ENCODE results near the gene ATRIP. TPM values are rescaled to one million over a fixed set of nuclear protein-coding genes. Genes with fewer than 3 reads are reported as not detected.

The ATRIP gene
- total RNA-seq, 2 experiments from 2014 or later: 17.4 to 19.4 TPM

DNA sequence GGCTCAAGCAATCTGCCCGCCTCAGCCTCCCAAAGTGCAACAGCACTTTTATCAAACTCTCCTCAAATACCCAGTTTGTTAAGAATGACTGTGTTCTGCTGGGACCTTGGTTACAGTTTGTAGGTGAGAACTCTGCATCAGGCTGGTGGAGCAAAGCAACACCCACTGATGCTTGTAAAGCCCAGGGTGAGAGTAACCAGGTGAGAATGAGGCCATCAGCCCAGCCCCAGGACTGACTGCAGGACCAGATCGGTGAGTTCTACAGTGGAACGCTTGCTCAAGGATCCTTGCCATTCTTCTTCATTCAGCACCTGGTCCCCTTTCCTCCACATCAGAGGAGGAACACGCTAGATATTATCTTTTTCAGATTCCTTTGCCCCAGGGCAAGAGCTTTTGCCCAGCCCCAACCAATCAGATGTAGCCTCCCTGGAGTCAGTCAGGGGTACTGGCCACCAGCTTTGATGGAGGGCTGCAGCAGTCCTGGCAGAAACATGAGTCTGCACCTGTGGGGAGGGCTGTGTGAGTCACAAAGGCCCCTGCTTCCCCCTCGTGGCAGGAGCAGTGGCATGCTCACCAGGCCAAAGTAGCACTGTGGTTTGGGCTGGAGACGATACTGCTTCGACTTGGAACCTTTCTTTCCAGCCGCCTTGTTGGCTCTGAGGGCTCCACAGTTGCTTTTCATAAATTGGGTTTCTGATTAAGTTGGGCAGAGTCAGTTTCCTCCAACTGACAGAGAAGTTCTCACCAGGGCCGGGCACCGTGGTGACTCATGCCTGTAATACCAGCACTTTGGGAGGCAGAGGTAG lies 60.9 kb downstream of the ATRIP start:
- peaks cover 67% of the 10 kb centered on the region for H3K4me1 Mint-ChIP-seq
- H3K9me3 Mint-ChIP-seq: no peaks in the 10 kb centered on the region
- H3K27ac Mint-ChIP-seq: peak overlapping the region; percentile 84
- POLR2A ChIA-PET: no interaction called here
- CTCF ChIA-PET: interaction anchor here (0.6 to 2.0 kb wide), 9 partner anchors 22 to 127 kb away, joined by 3 to 6 read pairs (median 3); partner anchors contain the start of genes PLXNB1 and SLC26A6
- peaks cover 5% of the 10 kb centered on the region for H3K27me3 Mint-ChIP-seq
- peak; percentile 81 for DNase-seq
- H3K36me3 Mint-ChIP-seq (ENCODE audit: low read depth): peaks cover 4% of the 10 kb centered on the region
- H3K4me3 Mint-ChIP-seq: peak overlapping the region; percentile 13

DNA sequence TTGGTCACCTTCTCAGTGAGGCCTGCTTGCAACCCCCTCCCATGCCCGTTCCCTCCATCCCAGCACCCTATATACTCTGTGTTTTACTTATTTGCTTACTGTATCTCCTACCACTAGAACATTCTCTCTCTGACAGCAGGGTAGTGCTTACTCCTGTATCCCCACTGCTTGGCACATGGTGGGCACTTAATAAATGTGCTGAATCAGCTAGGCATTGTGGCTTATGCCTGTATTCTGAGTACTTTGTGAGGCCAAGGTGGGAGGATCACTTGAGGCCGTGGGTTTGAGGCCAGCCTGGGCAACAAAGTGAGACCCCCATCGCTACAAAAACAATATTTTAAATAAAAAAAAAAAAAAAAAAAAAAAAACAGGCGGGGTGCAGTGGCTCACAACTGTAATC lies 65.0 kb downstream of the ATRIP start:
- ChIA-PET POLR2A (no interaction called here), CTCF (interaction anchor here (0.7 to 1.8 kb wide), 3 partner anchors 18 to 243 kb away, joined by 3 to 6 read pairs (median 3); no protein-coding TSS in a partner anchor)
- Mint-ChIP-seq H3K27me3 (peaks cover 5% of the 10 kb centered on the region), H3K27ac (no peak overlapping the region), H3K36me3 (ENCODE audit: low read depth) (peaks cover 8% of the 10 kb centered on the region), H3K4me1 (peaks cover 66% of the 10 kb centered on the region), H3K9me3 (no peaks in the 10 kb centered on the region), H3K4me3 (no peak overlapping the region)
- no peak for DNase-seq

DNA sequence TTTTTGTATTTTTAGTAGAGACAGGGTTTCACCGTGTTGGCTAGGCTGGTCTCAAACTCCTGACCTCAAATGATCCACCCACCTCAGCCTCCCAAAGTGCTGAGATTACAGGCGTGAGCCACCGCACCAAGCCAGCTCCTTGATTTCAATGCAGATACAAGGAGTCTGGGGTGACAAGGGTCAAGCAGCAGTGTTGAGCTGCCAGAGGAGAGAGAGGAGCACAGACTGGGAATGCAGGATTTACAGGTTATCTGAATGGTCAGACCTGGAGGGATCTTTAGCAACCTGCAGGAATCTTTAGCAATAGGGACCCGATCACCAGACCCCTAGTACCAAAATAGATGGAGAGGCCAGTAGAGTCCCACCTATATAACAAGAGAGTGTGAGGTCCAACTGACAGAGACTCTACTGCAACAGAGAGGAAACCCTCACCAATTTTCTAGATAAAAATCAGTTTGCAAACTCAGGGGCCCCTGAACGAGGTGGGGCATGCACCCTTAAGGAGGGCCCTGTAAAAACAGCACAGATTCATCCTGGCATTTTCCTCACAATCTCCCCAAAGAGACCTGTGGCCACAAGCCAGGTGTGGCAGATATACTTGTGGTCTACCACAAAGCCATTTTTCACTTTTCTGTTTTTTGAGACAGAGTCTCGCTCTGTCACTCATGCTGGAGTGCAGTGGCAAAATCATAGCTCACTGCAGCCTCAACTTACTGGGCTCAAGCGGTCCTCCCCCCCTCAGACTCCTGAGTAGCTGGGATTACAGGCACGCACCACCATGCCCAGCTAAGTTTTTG lies 68.1 kb downstream of the ATRIP start:
- CTCF ChIA-PET: interaction anchor here (1.0 to 1.5 kb wide), 5 partner anchors 11 to 114 kb away, joined by 3 to 7 read pairs (median 3); partner anchors contain the start of genes PFKFB4 and SHISA5
- Mint-ChIP-seq H3K4me1 (peaks cover 77% of the 10 kb centered on the region), H3K36me3 (ENCODE audit: low read depth) (peaks cover 12% of the 10 kb centered on the region), H3K27ac (peak overlapping the region; percentile 83), H3K4me3 (peak overlapping the region; percentile 48), H3K27me3 (peaks cover 3% of the 10 kb centered on the region), H3K9me3 (no peaks in the 10 kb centered on the region)
- DNase-seq: peak; percentile 79
- POLR2A ChIA-PET: interaction anchor here (0.5 kb wide), 1 partner anchor 320 kb away, joined by 5 read pairs; no protein-coding TSS in a partner anchor

Other genes starting within 250 kb of the ATRIP start
- not detected for gene CAMP, start 223.2 kb upstream of the ATRIP start, total RNA-seq
- gene ZNF589, start 205.6 kb upstream of the ATRIP start, total RNA-seq: 10 to 100 TPM; 25.5 to 26.6 TPM
- 10 to 100 TPM; 32.1 to 36.5 TPM for gene NME6, start 145.4 kb upstream of the ATRIP start, total RNA-seq
- gene SPINK8, start 113.1 kb upstream of the ATRIP start, total RNA-seq: not detected
- not detected for gene FBXW12, start 74.5 kb upstream of the ATRIP start, total RNA-seq
- 1 to 10 TPM; 2.3 to 2.5 TPM for gene PLXNB1, start 16.7 kb upstream of the ATRIP start, total RNA-seq
- gene CCDC51, start 6.6 kb upstream of the ATRIP start, total RNA-seq: 10 to 100 TPM; 11.6 to 15.1 TPM
- gene TMA7, start 6.5 kb upstream of the ATRIP start, total RNA-seq: 100 to 1,000 TPM; 285 to 290 TPM
- gene SHISA5, start 57.4 kb downstream of the ATRIP start, total RNA-seq: 100 to 1,000 TPM; 266 to 271 TPM
- 10 to 100 TPM; 21.6 to 24.9 TPM for gene PFKFB4, start 110.1 kb downstream of the ATRIP start, total RNA-seq
- gene UCN2, start 117.0 kb downstream of the ATRIP start, total RNA-seq: not detected
- gene COL7A1, start 148.6 kb downstream of the ATRIP start, total RNA-seq: 1 to 10 TPM in 1 of 2 experiments, under 1 TPM in 1; 0.52 to 1.3 TPM
- gene UQCRC1, start 162.9 kb downstream of the ATRIP start, total RNA-seq: 100 to 1,000 TPM; 150 to 157 TPM
- gene TMEM89, start 175.0 kb downstream of the ATRIP start, total RNA-seq: under 1 TPM; 0.32 to 0.33 TPM
- 10 to 100 TPM; 41.3 to 45.7 TPM for gene SLC26A6, start 188.7 kb downstream of the ATRIP start, total RNA-seq
- gene CELSR3, start 216.1 kb downstream of the ATRIP start, total RNA-seq: 1 to 10 TPM; 7.9 to 8.6 TPM
- gene NCKIPSD, start 239.2 kb downstream of the ATRIP start, total RNA-seq: 10 to 100 TPM; 41.5 to 42.6 TPM

All from activated CD4-positive, alpha-beta T cell treated with anti-CD3 and anti-CD28 coated beads, Interleukin-2, amount 10 ng/mL, durations not matched to agents 7 days and 5 days (primary cell).